Liver (tissue), 9 donors: Measurements from ENCODE around the gene USP5. TPM values are rescaled to one million over a fixed set of nuclear protein-coding genes. Genes with fewer than 3 reads are reported as not detected.

ENCODE experiments used
- DNase-seq: peaks from one replicate; pipeline ENCODE4 v3.0.0-alpha.2; 2017; ENCODE audit warnings: low spot score
- H3K27ac ChIP-seq, 2 donors: one replicate each; pipeline ENCODE4 v1.7.0; 2013; ENCODE audit warnings: inconsistent platforms in 2 of 2, low read length in 2 of 2, control low read depth in 1 of 2, low read depth in 1 of 2, mild to moderate bottlenecking in 1 of 2
- H3K27me3 ChIP-seq, 4 donors: one replicate each; pipeline versions ENCODE4 v1.6.1 to v1.7.0; 2013; ENCODE audit warnings: low read length in 3 of 4, inconsistent platforms in 1 of 4, mild to moderate bottlenecking in 1 of 4, moderate library complexity in 1 of 4; ENCODE audit not compliant: control insufficient read depth in 4 of 4, insufficient read depth in 4 of 4
- H3K36me3 ChIP-seq, 4 donors: one replicate each; pipeline versions ENCODE4 v1.6.1 to v1.7.0; 2013; ENCODE audit warnings: low read length in 3 of 4, mild to moderate bottlenecking in 3 of 4, low read depth in 1 of 4, moderate library complexity in 1 of 4; ENCODE audit not compliant: control insufficient read depth in 4 of 4, insufficient read depth in 3 of 4
- H3K4me1 ChIP-seq, 4 donors: one replicate each; pipeline versions ENCODE4 v1.6.1 to v1.7.0; 2013; ENCODE audit warnings: low read length in 3 of 4, mild to moderate bottlenecking in 3 of 4, moderate library complexity in 1 of 4; ENCODE audit not compliant: control insufficient read depth in 4 of 4, insufficient read depth in 4 of 4
- H3K4me3 ChIP-seq, 3 donors: one replicate each; pipeline versions ENCODE4 v1.6.1 to v1.7.0; 2013; ENCODE audit warnings: low read length in 3 of 3, control low read depth in 1 of 3, low read depth in 1 of 3, mild to moderate bottlenecking in 1 of 3
- H3K9ac ChIP-seq, 2 donors: one replicate each; pipeline ENCODE4 v1.7.0; 2013; ENCODE audit warnings: low read length in 2 of 2, mild to moderate bottlenecking in 2 of 2, moderate library complexity in 2 of 2, control low read depth in 1 of 2, low read depth in 1 of 2
- H3K9me3 ChIP-seq, 4 donors: one replicate each; pipeline versions ENCODE4 v1.6.1 to v1.7.0; 2013; ENCODE audit warnings: low read length in 3 of 4; ENCODE audit not compliant: control insufficient read depth in 4 of 4
- FOXA1 ChIP-seq: IDR thresholded peaks from 2 replicates; pipeline ENCODE4 v1.6.1; 2016; ENCODE audit warnings: antibody characterized with exemption
- FOXA2 ChIP-seq: IDR thresholded peaks from 2 replicates; pipeline ENCODE4 v1.6.1; 2016; ENCODE audit warnings: antibody characterized with exemption
- GABPA ChIP-seq, 2 donors: IDR thresholded peaks in 1 of 2; conservative IDR thresholded peaks in 1 of 2; 2 replicates each; pipeline ENCODE4 v1.6.1; 2016; ENCODE audit warnings: antibody characterized with exemption in 2 of 2, mild to moderate bottlenecking in 1 of 2, moderate library complexity in 1 of 2
- NR2F2 ChIP-seq: IDR thresholded peaks from 2 replicates; pipeline ENCODE4 v1.6.1; 2016; ENCODE audit warnings: antibody characterized with exemption
- RAD21 ChIP-seq, 2 donors: IDR thresholded peaks; 2 replicates each; pipeline ENCODE4 v1.6.1; 2016; ENCODE audit warnings: antibody characterized with exemption in 2 of 2, mild to moderate bottlenecking in 2 of 2
- RXRA ChIP-seq, 2 donors: IDR thresholded peaks; 2 replicates each; pipeline ENCODE4 v1.6.1; 2017 to 2018; ENCODE audit warnings: antibody characterized with exemption in 2 of 2, mild to moderate bottlenecking in 1 of 2
- YY1 ChIP-seq: IDR thresholded peaks from 2 replicates; pipeline ENCODE4 v1.6.1; 2016; ENCODE audit warnings: antibody characterized with exemption, mild to moderate bottlenecking
- WGBS: extraction: QIAGEN DNeasy Blood & Tissue Kit; methylation state at CpG from one replicate; pipeline ENCODE4 v1.1.7; 2013; 5-methylcytosine and 5-hydroxymethylcytosine counted together
- polyA plus RNA-seq, 2 donors: library from polyadenylated mRNA; stranded (reverse) in 1 of 2; unstranded in 1 of 2; fragments of 200-250 nt in 1 of 2; fragments of >200 nt in 1 of 2; fragmentation: Nextera tagmentation in 1 of 2; extraction: Ambion mirVana in 1 of 2; gene quantifications; one replicate each; pipeline versions ENCODE4 v1.2.1 to v1.2.3, GENCODE V29; 2013 to 2015
- total RNA-seq, 2 donors: library from RNA; depleted of rRNA; stranded (reverse); fragments of >200 nt; gene quantifications; one replicate each; pipeline ENCODE4 v1.2.3, GENCODE V29; 2014
- TF ChIP-seq, protein P1 (sequence below): IDR thresholded peaks from 2 replicates; pipeline ENCODE4 v1.6.1; 2016; ENCODE audit warnings: antibody characterized with exemption
- TF ChIP-seq, protein P2 (sequence below): IDR thresholded peaks from 2 replicates; pipeline ENCODE4 v1.6.1; 2016; ENCODE audit warnings: antibody characterized with exemption, mild to moderate bottlenecking
- TF ChIP-seq, protein P3 (sequence below): IDR thresholded peaks from 2 replicates; pipeline ENCODE4 v1.6.1; 2016; ENCODE audit warnings: antibody characterized with exemption
- TF ChIP-seq, protein P4 (sequence below): IDR thresholded peaks from 2 replicates; pipeline ENCODE4 v1.6.1; 2016; ENCODE audit warnings: antibody characterized with exemption
- donor health status: healthy.
- donor health status: healthy.
- donor health status: healthy.
- donor health status: healthy.
- donor health status: healthy.

The USP5 gene
- total and polyA plus RNA-seq, 4 donors = 15.2 to 41.0 (median 35.7) TPM

DNA sequence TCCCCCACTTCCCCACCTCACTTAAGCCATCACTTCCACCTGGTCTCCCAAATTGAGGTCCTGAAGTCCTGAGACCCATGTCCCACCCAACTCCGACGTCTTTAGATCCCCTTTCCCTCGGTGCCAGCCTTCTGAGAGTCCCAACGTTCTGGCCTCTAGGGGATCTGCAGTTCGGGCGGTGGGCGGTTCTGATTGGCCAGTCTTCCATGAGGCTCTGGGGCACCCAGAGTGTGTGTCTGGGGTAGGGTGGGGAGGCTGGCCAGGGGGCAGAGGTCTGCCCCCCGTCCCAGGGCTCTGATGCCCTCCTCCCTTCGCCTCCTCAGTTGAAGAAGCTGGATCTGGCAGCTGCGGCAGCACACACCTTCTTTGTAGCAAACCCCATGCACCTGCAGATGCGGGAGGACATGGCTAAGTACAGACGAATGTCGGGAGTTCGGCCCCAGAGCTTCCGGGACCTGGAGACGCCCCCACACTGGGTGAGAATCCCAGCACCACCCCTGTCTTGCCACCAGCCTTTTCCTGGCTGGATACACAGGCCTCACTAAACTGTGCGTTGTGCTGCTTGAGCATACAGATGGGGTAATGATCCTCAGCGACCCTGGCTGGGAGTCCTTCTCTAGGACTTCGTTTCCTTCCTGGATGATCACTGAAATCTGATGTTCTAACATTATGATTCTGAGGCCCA lies 22.3 kb upstream of the USP5 start:
- Histone ChIP-seq H3K4me1 (peaks cover 5 to 18% (median 12%) of the 10 kb centered on the region in 4 donors), H3K27me3 (peaks cover 0 to 2% (median 0%) of the 10 kb centered on the region in 4 donors), H3K27ac (no peak overlapping the region), H3K4me3 (peak overlapping the region in 1 of 3 donors; percentile 62), H3K9me3 (no peaks in the 10 kb centered on the region), H3K9ac (no peak overlapping the region), H3K36me3 (no peaks in the 10 kb centered on the region)
- DNase-seq = no peak
- 71% methylated on average over 19 of the region's 19 CpGs for WGBS
- no peak for TF ChIP-seq FOXA2

DNA sequence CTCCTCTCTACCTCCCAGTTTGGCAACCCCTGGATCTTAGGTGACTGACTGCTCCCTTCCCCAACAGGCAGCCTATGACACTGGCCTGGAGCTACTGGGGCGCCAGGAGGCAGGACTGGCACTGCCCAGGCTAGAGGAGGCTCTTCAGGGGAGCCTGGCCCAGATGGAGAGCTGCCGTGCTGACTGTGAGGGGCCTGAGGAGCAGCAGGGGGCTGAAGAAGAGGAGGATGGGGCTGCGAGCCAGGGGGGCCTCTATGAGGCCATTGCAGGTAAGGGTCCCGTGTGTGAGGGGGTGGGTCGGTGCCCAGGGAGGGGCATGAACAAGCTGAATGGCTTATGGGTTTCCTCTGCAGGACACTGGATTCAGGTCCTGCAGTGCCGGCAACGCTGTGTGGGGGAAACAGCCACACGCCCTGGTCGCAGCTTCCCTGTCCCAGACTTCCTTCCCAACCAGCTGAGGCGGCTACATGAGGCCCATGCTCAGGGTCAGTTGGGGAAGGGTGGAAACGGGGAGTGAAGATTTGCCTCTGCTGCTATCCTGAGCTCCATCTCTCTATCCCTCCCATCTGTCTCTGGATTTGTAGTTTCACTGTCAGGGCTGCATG lies 21.6 kb upstream of the USP5 start:
- Histone ChIP-seq H3K27ac (no peak overlapping the region), H3K9ac (no peak overlapping the region)
- DNase-seq = no peak

More for the DNA sequence above, 21.6 kb upstream of the USP5 start:
- Histone ChIP-seq H3K4me1 (peaks cover 5 to 15% (median 12%) of the 10 kb centered on the region in 4 donors), H3K9me3 (no peaks in the 10 kb centered on the region), H3K4me3 (no peak overlapping the region), H3K27me3 (peaks cover 0 to 2% (median 0%) of the 10 kb centered on the region in 4 donors), H3K36me3 (no peaks in the 10 kb centered on the region)
- WGBS = 82% methylated on average over 11 of the region's 11 CpGs
- TF ChIP-seq RXRA (IDR thresholded peaks at IDR 0.05) (no peak), GABPA (IDR thresholded peaks at IDR 0.05 in 1 of 2, conservative IDR thresholded peaks at IDR 0.05 in 1 of 2) (no peak), FOXA1 (no peak), NR2F2 (no peak), YY1 (no peak), RAD21 (IDR thresholded peaks at IDR 0.05) (no peak)
- TF ChIP-seq, protein P1, sequence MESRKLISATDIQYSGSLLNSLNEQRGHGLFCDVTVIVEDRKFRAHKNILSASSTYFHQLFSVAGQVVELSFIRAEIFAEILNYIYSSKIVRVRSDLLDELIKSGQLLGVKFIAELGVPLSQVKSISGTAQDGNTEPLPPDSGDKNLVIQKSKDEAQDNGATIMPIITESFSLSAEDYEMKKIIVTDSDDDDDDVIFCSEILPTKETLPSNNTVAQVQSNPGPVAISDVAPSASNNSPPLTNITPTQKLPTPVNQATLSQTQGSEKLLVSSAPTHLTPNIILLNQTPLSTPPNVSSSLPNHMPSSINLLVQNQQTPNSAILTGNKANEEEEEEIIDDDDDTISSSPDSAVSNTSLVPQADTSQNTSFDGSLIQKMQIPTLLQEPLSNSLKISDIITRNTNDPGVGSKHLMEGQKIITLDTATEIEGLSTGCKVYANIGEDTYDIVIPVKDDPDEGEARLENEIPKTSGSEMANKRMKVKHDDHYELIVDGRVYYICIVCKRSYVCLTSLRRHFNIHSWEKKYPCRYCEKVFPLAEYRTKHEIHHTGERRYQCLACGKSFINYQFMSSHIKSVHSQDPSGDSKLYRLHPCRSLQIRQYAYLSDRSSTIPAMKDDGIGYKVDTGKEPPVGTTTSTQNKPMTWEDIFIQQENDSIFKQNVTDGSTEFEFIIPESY = no peak
- TF ChIP-seq, protein P2, sequence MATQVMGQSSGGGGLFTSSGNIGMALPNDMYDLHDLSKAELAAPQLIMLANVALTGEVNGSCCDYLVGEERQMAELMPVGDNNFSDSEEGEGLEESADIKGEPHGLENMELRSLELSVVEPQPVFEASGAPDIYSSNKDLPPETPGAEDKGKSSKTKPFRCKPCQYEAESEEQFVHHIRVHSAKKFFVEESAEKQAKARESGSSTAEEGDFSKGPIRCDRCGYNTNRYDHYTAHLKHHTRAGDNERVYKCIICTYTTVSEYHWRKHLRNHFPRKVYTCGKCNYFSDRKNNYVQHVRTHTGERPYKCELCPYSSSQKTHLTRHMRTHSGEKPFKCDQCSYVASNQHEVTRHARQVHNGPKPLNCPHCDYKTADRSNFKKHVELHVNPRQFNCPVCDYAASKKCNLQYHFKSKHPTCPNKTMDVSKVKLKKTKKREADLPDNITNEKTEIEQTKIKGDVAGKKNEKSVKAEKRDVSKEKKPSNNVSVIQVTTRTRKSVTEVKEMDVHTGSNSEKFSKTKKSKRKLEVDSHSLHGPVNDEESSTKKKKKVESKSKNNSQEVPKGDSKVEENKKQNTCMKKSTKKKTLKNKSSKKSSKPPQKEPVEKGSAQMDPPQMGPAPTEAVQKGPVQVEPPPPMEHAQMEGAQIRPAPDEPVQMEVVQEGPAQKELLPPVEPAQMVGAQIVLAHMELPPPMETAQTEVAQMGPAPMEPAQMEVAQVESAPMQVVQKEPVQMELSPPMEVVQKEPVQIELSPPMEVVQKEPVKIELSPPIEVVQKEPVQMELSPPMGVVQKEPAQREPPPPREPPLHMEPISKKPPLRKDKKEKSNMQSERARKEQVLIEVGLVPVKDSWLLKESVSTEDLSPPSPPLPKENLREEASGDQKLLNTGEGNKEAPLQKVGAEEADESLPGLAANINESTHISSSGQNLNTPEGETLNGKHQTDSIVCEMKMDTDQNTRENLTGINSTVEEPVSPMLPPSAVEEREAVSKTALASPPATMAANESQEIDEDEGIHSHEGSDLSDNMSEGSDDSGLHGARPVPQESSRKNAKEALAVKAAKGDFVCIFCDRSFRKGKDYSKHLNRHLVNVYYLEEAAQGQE = no peak
- TF ChIP-seq, protein P3, sequence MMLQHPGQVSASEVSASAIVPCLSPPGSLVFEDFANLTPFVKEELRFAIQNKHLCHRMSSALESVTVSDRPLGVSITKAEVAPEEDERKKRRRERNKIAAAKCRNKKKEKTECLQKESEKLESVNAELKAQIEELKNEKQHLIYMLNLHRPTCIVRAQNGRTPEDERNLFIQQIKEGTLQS = no peak
- TF ChIP-seq, protein P4, sequence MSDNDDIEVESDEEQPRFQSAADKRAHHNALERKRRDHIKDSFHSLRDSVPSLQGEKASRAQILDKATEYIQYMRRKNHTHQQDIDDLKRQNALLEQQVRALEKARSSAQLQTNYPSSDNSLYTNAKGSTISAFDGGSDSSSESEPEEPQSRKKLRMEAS = no peak
